Retinal pigment epithelial cell (primary cell): Measurements from ENCODE around the gene COL4A2.

Experiments
- DNase-seq: peaks from one replicate; pipeline ENCODE4 v3.0.0-alpha.2; 2010; ENCODE audit warnings: low read depth
- H3K4me3 ChIP-seq: 2 replicates; pipeline ENCODE4 v1.5.1; 2011; ENCODE audit warnings: mild to moderate bottlenecking, low read length, control low read depth, moderate library complexity
- TF ChIP-seq, protein P1 (sequence below): conservative IDR thresholded peaks from 2 replicates; pipeline ENCODE4 v1.5.1; 2011; ENCODE audit warnings: low read depth, low read length, control low read depth, inconsistent platforms

The COL4A2 gene

DNA sequence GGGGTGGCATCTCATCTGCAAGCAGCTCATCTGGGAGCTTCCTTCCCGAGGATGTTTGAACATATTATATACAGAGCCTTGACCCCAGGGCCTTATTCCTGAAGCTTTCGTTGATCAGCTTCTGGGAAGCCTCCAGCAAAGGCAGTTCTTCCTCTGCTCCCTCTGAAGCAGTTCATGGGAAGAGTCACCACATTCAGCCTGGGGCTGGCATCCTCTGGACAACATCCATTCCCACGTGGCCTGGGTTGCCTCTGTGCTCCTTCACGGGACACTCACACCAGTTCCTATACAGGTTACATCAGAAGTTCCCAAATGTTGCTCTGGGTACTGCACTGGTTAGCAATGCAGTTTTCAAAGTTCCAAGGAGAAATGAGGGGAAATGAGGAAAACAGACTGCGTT lies 29.6 kb downstream of the COL4A2 start:
- TF ChIP-seq, protein P1, sequence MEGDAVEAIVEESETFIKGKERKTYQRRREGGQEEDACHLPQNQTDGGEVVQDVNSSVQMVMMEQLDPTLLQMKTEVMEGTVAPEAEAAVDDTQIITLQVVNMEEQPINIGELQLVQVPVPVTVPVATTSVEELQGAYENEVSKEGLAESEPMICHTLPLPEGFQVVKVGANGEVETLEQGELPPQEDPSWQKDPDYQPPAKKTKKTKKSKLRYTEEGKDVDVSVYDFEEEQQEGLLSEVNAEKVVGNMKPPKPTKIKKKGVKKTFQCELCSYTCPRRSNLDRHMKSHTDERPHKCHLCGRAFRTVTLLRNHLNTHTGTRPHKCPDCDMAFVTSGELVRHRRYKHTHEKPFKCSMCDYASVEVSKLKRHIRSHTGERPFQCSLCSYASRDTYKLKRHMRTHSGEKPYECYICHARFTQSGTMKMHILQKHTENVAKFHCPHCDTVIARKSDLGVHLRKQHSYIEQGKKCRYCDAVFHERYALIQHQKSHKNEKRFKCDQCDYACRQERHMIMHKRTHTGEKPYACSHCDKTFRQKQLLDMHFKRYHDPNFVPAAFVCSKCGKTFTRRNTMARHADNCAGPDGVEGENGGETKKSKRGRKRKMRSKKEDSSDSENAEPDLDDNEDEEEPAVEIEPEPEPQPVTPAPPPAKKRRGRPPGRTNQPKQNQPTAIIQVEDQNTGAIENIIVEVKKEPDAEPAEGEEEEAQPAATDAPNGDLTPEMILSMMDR, result no peak
- H3K4me3 ChIP-seq, result no peak overlapping the region

DNA sequence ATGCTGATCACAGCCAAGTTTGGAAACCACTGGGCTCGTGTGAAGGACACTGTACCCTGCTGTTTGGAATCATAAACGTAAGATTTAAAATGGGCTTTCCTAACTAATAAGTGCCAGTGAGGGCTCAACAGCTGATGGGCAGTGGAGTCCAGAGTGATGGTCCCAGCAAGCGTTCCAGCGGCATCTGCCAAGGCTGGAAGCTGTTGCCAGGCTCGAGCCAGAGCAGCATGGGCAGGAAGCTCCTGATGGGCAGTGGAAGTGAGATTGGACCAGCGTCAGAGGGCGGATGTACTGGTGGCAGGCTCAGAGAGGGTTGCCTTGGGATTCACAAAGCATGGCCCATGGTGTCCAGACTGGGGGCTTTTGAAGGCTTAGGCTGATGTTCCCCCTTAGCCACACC lies 30.2 kb downstream of the COL4A2 start:
- TF ChIP-seq, protein P1, result no peak
- DNase-seq, result no peak
- no peak overlapping the region for H3K4me3 ChIP-seq

More for the DNA sequence above, 29.6 kb downstream of the COL4A2 start:
- no peak for DNase-seq

DNA sequence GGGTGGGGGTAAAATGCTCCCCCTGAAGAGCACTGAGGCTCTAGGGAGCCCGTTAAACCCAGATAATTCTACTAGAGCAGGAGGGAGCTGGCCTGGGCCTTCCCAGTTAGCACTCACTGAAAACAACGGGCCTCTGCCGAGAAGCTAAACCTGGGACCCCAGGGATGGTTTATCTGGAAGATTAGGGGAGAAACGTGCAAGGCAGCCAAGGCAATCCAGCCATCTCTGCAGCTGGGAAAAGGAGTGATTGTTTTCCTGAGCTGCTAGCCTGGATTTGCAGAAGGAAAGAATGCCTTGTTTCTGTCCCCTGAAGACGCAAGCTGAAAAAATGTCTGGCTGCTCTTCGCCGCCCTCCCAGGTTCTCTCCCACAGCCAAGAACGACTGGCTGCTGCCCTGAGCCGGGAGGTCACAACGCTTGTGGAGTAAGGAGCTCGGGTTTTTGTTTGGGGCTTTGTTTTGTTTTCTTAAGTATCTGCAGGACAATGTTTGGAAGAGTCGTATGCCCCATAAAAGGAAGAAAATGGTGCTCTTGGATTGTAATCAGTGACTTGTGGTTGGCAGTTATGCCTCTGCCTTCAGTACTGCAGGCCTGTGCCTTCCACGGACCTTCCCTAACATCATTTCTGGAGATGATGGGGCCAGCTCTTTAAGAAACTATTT lies 31.5 kb downstream of the COL4A2 start:
- TF ChIP-seq, protein P1, result no peak
- H3K4me3 ChIP-seq, result no peak overlapping the region
- DNase-seq, result no peak

DNA sequence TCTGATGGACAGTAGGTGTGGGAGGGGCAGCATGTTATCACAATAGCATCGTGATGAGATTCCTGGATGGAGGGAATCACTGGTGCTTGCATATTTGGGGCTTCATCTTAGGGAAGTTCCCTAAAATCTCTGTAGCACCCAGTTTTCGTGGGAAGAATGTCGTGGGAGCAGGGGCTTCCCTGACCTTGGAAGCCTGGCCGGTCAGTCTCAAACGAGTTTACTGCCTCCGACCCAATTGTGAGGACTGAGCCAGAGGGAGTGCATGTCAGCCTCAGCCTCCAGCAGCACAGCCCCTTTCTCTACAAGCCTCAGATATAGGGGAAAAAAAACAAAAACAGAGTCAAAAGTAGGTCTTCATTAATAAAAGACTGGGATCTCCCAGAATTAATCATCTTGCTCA lies 32.2 kb downstream of the COL4A2 start:
- no peak overlapping the region for H3K4me3 ChIP-seq
- TF ChIP-seq, protein P1, result no peak
- DNase-seq, result no peak

DNA sequence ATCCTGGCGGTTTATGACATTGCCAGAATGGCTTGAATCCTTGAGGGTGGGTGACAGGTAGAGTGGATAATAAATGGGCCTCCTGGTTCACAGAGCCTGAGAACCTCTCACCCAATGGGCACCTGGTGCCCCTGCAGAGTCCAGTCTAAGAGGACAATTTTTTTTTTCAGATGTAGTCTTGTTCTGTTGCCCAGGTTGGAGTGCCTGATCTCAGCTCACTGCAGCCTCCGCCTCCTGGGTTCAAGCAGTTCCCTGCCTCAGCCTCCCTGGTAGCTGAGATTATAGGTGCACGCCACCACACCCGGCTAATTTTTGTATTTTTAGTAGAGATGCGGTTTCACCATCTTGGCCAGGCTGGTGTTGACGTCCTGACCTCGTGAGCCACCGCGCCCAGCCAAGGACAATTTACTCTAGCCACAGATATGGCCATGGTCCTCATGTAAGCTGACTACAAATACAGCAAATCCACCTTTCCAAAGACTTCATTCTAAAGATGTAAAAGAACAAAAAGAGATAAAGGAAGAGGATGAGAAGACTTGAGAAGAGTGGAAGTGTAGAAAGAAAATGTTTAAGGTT lies 33.0 kb downstream of the COL4A2 start:
- H3K4me3 ChIP-seq, result no peak overlapping the region
- TF ChIP-seq, protein P1, result no peak
- DNase-seq, result no peak

DNA sequence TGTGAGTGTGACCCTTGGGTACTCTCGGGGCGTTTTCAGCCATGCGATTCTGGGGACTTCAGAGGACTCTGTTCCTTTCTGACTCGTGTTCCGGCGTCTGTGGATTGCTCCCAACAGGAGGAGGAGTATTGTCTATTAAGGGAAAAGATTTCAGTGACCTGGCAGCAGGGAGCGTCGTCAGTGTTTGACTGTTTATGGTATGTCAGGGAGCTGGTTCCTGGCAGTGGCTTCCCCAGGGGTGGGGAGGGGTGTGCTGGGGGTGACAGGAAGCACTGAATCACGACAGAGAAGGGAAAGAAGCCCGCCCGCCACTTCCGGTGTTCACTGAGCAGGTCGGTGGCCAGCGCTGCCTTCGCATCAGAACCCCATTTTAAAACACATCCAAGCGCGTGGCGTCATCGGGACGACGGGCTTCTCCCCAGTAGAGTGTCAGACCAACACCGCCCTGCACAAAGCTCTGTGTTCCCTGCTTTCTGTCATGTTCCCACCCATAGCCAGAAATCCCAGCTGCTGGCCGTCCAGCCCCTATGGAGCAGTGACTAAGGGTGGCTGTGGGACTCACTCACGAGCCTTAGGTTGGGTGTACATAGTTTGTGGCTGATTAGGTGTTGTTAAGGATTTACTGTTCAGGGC lies 33.8 kb downstream of the COL4A2 start:
- H3K4me3 ChIP-seq, result no peak overlapping the region
- DNase-seq, result no peak
- TF ChIP-seq, protein P1, result no peak
